HG03342 (cell line): Measurements from ENCODE around the gene APBA2.

ENCODE experiments used
- ATAC-seq: cut with Tn5 transposase; IDR thresholded peaks from one replicate; pipeline ENCODE4 v1.9.1; 2021; ENCODE audit warnings: mild to moderate bottlenecking, moderate library complexity; ENCODE audit not compliant: unreplicated experiment

APBA2 gene

GRCh38 chr15:28933710-28934445, 48.1 kb downstream of the APBA2 start:
- ATAC-seq, result no peak

- no peak for ATAC-seq
Observed at GRCh38 chr15:28934645-28935044, 48.9 kb downstream of the APBA2 start.

- no peak for ATAC-seq
Observed at GRCh38 chr15:28935316-28935715, 49.5 kb downstream of the APBA2 start.

GRCh38 chr15:28936081-28936480, 50.3 kb downstream of the APBA2 start:
- ATAC-seq, result no peak

- no peak for ATAC-seq
Observed at GRCh38 chr15:28936481-28936881, 50.7 kb downstream of the APBA2 start.

GRCh38 chr15:28937271-28937670, 51.5 kb downstream of the APBA2 start:
- ATAC-seq, result no peak

GRCh38 chr15:28942046-28942445, 56.3 kb downstream of the APBA2 start:
- no peak for ATAC-seq

- ATAC-seq, result no peak
Observed at GRCh38 chr15:28942571-28942970, 56.8 kb downstream of the APBA2 start.

GRCh38 chr15:28943146-28943545, 57.4 kb downstream of the APBA2 start:
- no peak for ATAC-seq

- ATAC-seq, result no peak
Observed at GRCh38 chr15:28943611-28944230, 57.9 kb downstream of the APBA2 start.

- ATAC-seq, result no peak
Observed at GRCh38 chr15:28944286-28944685, 58.5 kb downstream of the APBA2 start.

GRCh38 chr15:28944696-28945300, 59.0 kb downstream of the APBA2 start:
- no peak for ATAC-seq

GRCh38 chr15:28945626-28946230, 60.0 kb downstream of the APBA2 start:
- no peak for ATAC-seq

- ATAC-seq, result no peak
Observed at GRCh38 chr15:28946803-28947202, 61.0 kb downstream of the APBA2 start.

GRCh38 chr15:28947221-28947674, 61.5 kb downstream of the APBA2 start:
- no peak for ATAC-seq

- no peak for ATAC-seq
Observed at GRCh38 chr15:28948036-28948435, 62.3 kb downstream of the APBA2 start.

- no peak for ATAC-seq
Observed at GRCh38 chr15:28950916-28951315, 65.1 kb downstream of the APBA2 start.

GRCh38 chr15:28952666-28953491, 67.1 kb downstream of the APBA2 start:
- no peak for ATAC-seq

GRCh38 chr15:28953573-28954195, 67.9 kb downstream of the APBA2 start:
- ATAC-seq, result no peak

- ATAC-seq, result no peak
Observed at GRCh38 chr15:28954466-28955159, 68.8 kb downstream of the APBA2 start.
